HG03520 (cell line): Measurements from ENCODE around the gene LRRIQ1.

Experiments
- ATAC-seq: cut with Tn5 transposase; IDR thresholded peaks from one replicate; pipeline ENCODE4 v1.9.1; 2021; ENCODE audit warnings: mild to moderate bottlenecking, moderate library complexity; ENCODE audit not compliant: unreplicated experiment

Gene LRRIQ1

DNA sequence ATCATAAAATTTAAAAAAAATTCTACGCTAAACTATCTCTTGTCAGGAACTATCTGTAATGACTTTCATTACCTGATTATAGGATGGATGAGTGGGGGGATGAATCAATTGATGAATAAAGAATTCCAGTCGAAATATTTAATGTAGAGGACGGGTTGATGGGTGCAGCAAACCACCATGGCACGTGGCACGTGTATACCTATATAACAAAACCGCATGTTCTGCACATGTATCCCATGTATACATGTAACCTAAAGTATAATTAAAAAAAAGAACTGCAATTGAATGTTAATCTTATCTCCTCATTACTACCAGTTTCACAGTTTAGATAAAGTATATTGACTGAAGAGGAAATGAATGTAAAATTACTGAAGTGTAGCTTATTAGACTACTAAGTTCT is 23.4 kb downstream of the LRRIQ1 start:
- no peak for ATAC-seq

DNA sequence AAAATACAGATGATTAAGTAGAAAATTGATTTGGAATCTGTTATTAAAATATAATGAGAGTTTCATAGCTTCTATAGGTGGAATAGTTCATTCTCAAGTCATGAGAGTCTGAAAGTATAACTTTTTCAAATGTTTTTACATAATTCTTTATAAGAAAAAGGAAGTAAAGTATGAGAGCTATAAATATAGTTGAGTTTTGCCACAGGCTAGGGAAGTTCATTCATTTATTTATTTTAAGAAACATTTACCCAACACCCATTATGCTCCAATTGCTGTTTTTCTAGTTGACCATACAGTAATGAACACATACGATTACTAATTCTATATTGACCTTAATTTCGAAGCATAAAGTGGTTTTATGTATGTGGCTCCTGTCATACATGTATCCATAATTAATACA is 24.8 kb downstream of the LRRIQ1 start:
- no peak for ATAC-seq

DNA sequence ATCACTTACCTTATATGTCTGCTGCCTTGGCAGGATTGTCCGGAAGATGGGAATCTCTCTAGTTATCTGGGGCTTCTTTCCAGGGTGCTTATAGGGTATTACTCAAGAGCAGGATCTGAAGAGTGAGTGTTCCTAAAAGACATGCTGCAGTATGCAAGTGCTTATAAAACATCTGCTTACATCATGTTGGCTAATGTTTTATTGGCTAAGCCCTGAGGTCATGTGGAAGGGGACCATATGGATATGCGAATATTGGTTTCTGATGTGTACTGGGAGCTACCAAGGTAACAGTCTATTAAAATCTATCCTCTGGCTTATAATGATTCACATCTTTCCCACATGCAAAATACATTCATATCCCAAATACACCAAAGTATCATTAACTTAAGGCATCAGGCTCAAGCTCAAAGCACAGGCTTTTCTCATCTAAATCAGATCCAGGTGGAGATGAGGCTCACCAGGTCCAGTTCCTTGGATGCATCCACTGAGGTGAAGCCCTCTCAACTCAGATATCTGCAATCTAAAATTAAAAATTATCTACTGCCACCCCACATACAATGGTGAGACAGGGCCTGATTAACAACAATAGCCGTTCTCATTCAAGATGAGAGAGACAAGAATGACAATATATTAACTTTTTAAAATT is 29.8 kb downstream of the LRRIQ1 start:
- ATAC-seq: no peak

DNA sequence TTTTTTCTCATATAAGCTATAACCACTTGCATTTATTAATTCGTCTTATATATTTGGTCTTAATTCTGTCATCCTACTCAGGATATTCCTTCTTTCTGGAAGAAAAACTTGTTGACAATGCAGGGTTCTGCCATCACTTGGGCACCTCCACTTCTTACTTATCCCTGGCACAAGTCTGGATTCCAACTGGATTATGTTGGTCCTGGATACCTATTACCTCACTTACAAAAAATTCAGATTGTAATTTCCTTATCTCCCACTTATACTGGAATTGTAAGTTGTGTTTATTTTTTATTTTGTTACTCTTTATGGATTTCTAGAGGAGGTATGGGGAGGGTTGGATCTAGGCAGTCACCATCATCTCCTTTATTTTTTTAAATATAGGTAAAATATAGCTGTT is 36.7 kb downstream of the LRRIQ1 start:
- no peak for ATAC-seq

DNA sequence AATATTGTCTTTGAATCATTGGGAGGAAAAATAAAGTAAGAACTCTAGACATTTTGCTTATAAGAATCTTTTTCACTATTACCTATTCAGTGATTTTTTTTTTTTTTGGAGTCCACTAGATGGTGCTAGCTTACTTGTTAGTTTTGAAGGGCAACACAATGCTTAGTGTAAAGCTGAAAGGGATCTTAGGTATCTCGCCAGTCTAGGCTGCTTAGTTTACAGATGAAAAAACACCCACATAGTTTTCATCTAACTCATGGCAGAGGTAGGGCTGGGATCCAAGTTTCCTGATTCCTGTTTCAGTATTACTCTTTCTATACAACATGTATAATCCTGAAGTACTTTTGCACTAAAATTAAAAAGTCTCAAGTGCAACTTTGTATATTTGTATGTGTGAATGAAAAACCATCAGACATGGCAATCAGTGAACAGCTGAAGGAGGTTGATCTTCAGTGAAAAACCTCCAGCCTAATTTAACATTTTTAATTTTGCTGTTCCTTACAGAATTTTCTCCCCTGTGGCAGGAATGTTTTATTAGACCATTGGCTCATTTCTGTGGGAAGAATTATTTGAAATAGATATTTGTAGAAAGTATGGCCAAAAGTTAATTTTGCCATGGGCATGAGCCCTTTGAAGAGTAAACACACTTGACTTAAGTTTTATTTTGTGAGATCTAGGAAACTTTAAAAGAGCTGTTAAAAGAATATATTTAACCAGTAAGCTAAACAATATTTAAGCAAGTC is 40.7 kb downstream of the LRRIQ1 start:
- ATAC-seq: peak; percentile 86

DNA sequence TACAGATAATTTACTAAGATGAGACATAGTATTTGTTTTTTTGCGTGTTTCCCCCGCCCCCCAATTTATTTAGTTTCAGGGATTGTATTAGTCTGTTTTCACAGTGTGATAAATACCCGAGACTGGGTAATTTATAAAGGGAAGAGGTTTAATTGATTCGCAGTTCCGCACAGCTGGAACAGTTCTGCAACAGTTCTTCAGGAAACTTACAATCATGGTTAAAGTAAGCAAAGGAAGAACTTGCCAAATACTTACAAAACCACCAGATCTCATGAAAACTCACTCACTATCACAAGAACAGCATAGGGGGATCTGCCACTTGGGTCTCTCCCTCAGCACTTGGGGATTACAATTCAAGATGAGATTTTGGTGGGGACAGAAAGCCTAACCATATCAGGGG is 48.9 kb downstream of the LRRIQ1 start:
- ATAC-seq: no peak

DNA sequence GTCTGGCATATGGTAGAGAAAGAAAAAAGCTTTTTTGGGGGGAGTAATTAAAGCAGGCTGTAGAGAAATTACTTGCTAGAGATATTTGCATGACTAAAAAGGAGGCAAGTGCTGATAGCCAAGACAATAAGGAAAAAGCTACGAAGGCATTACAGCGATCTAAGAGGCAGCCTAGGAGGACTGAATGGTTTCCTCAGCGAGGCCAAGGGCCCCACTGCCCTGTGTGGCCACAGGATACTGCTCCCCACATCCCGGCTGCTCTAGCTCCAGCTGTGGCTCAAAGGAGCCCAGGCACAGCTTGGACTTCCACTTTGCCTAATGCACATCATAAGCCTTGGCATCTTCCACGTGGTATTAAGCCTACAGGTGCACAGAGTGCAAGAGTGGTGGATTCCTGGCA is 53.6 kb downstream of the LRRIQ1 start:
- no peak for ATAC-seq

DNA sequence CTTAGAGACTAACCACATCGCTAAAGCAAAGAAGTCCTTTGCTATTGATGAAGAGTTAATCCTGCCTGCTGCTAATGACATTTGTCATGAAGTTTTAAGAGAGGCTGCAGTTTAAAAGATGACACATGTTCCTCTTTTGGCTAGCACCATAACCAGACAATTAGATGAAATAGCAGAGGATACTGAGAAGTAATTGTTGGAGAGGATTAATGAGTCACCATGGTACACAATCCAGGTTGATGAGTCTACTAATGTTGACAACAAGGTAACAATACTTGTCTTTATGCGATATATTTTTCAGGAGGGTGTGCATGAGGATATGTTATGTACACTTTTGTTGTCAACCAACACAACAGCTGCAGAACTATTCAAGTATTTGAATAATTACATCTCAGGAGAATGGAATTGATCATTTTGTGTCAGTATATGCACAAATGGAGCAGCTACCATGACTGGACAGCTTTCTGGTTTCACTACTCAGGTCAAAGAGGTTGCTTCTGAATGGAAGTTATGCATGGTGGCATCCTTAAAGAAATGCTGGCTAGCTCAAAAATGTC is 56.7 kb downstream of the LRRIQ1 start:
- no peak for ATAC-seq

DNA sequence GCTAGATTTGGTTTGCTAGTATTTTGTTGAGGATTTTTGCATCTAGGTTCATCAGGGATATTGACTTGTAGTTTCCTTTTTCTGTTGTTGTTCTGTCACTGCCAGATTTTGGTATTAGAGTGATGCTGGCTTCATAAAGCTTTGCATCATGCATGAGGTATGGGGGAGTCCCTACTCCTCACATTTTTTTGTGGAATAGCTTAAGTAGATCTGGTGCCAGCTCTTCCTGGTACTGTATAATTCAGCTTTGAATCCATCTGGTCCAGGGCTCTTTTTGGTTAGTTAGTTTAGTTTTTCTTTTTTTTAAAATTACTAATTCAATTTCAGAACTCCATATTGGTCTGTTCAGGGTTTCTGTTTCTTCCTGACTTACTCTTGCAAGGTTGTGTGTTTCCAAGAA is 59.4 kb downstream of the LRRIQ1 start:
- no peak for ATAC-seq

DNA sequence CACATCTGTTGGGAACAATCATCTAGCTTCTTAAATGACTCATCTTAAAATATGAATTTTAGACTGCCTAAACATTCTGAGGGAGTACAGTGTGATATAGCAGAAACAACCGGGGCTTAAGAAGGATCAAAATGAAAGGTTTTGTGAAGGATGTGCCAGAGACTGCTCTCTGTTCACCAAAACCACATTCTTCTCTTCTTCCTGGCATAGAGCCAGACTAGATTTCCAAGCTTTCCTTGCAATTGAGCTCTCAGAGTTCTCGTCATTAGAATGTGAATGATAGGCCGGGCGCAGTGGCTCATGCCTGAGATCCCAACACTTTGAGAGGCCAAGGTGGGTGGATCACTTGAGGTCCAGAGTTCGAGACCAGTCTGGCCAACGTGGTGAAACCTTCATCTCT is 94.5 kb downstream of the LRRIQ1 start:
- ATAC-seq: no peak

DNA sequence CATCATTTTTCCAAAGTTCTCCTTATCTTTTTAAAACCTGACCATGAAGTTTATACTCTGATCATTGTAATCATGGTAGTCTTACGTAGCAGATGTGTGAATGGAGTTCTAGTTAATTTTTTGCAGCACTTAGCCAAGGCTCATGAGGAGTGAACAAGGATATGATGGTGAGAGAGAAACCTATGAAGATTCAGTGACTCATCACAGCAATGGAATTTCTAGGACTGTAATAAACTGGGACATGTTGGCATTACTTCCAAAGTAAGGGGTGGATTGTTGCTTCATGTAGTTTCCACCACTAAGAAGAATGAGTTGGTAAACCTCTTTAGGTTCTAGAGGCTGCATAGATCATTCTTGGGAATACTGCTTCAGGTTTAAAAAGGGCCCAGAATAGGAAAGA is 102.7 kb downstream of the LRRIQ1 start:
- ATAC-seq: no peak

DNA sequence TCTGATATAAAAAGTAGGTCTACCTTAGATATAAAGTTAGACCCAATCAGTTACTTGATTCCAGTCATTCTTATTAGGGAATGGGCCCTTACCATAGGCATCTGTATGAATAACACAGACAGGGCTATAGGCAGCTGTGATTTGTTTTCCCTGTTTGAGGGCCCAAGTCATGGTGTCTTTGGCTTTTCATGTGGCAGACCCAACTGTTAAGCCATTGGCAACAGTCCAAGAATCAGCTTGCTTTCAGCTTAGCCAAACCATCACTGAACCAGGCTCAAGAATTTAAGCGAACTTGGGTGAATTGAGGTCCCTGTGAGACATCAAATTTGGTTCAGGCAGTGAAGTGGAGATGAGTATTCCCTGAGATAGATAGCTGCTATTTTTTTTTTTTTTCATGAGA is 111.2 kb downstream of the LRRIQ1 start:
- ATAC-seq: no peak

DNA sequence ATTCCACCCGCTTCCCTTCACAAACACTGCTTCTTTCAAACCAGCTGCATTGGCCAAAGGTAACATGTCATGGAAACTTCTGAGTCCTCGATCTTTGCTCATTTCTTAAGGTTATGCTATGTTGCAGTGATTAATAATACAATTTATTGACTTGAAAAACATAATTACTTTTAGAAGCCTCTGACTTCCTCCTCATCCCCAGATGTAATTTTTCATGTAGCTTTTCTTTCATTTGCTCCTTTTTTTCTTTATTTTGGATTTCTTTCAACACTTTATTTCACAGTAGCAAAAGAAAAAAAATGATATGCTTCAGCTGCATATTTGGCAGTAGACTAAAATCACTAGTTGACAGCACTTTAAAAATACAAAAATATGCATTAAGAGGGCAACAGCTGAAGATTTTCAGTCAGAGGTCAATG is 116.2 kb downstream of the LRRIQ1 start:
- no peak for ATAC-seq

DNA sequence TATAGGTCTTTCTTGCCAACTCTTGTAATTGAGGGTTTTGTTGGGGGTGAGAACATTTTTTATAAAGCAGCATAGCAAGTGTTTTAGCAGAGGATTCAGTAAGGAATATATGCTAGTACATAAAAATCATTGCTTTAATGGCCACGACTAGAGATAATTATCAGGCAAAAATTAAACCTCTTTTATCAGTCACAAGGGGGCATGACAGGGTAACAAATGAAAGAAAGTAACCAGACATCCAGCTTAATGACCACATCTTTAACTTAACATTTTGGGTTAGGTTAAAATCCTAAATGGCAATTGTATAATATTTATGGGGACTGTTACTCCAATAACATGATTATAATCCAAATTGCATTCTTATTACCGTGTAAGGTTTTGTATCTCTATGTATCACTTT is 119.6 kb downstream of the LRRIQ1 start:
- no peak for ATAC-seq

DNA sequence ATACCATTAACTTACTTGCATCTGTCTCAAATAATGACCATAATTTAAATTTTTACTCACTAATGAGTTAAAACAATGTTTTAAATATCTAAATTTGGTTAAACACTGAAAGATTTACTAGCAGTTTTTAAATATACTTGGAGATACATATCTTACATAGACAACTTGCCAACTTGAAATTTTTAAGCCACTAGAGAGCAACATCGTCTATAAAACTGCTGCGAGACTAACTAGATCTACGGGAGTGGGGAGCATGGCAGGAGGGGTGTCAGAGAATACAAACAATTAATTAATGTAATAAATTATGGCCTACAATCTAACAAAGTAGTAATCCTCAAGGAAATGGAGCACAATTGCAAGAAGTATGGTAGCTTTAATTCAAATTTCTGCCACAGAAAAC is 120.4 kb downstream of the LRRIQ1 start:
- ATAC-seq: no peak

DNA sequence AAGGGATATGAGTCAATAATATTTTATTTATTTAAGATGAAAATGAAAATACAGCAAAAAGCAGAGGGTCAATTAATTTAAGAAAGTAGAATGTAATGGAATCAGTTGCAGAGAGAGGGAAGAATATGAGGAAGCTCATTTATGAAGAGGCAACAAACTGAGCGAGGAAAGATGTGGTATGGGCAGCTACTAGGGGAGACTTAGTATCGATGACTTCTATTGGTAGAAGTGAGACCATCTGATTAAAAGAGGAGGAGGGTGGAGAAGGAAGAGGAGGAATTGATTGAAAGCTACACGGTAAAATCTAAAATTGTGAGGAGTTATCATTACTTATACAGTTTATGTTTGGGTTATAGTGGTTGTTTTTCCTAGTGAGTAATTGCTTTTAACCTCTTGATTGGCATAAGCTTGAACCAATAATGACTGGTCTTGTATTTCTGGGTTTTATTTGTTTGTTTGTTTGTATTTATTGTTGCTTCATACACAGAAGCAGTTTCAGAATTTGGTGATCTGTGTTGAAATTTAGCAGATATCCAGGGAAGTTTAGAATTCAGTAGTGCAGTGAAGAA is 121.0 kb downstream of the LRRIQ1 start:
- ATAC-seq: no peak

DNA sequence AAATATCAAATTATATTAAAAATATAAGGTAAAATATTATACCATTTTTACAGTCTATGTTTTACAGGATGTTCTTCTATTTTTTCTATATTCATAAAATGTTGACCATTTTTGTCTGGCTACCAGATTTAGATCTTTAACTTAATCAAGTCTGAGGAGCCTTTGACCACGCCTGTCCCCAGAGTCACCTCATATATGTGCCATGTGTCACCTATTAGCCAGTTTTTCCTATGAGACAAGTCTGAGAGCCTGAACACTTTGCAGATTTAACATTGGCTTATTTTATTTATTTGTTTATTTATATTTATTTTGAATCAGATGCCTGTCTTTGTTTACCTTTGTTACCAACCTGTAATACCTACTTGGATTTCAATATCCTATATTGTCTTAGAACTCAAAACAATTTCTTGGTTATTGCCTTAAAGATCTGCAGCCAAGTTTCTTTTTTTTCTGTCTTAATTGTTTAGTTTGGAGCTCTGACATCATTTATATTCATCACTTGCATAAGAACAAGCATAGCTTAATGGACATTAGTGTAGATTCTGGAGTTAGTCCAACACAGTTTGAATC is 127.7 kb downstream of the LRRIQ1 start:
- ATAC-seq: no peak

DNA sequence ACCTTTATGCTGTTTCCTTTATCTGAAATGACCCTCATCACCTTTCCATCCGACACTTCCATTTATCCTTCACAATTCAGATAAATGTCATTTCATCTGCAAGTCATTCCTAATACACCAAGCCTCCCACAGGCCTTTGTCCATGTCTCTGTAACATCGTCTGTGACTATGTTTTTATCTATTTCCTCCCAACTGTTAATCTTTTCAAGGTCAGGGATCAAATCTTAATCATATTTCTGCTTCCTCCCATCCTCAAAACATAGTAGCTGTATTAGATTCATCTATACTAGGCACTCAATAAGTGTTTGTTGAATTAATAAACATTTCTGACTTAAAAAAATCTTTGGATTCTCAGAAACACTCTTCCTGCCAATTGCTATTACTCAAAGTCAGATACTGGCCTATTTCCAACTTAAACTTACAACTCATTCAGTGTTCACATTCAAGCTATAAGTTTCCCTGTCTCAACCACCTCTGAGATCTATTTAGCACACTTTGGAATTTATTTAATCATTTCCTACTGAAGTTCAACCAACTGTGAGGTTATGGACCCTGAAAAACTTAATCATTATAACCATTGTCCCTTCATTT is 143.6 kb downstream of the LRRIQ1 start:
- ATAC-seq: no peak

DNA sequence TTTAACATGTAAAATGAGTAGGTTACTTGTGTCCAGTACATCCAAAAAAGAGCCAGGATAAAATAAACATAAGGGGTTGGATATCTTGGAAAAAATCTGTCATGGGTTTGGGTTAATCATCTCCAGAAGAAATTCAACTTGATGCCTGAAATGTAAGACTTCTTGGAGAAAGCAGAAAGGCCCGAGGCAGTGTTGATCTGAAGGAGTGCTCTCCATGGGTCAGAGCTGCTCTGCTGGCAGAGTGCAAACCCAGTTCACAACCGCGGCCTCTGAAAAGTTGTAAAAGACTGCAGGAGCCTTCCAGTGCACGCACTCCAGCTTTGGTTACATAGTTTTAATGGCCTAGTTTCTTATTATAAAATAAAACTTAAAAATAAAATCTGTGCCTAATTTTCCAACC is 146.5 kb downstream of the LRRIQ1 start:
- ATAC-seq: no peak

DNA sequence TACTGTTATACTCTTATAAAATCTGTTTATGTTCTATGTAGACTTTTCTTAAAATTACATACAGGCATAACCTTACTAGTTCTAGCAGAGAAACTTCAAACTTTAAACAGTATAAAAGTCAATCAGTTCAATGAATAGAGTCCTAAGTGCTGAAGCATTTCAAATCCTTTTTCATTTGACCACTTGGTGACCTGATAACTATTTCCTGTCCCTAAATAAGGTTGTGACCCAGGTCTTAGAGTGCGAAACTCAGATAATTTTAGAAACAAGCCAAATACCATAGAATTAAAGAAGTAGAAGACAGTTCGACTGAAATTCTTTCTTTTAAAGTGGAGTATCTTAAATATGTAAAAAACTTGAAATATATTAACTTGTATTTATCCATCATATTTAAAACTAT is 147.7 kb downstream of the LRRIQ1 start:
- no peak for ATAC-seq

DNA sequence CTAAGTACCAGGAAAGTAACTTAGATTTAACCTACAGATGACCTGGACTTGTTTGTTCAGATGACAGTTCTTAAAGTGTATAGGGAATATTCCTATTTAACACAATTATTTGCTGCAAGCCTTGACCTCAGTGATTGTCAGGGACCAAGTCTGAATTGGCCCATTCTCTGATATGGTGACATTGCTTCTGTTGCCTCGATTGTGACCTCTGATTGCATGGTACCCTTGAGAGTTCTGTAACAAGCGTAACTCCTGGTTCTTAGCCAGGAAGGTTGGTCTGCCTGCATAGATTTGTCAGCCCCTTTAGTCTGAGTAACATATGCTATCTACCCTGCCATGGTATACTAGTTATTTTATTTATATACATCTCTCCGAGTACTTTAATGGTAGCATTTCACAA is 150.1 kb downstream of the LRRIQ1 start:
- ATAC-seq: no peak
